Ovary (tissue), 9 donors: ENCODE measurements around the gene KCNH8. TPM values are rescaled to one million over a fixed set of nuclear protein-coding genes. Genes with fewer than 3 reads are reported as not detected.

Experiments used
- DNase-seq, 5 donors: peaks; one replicate each; pipeline ENCODE4 v3.0.0-alpha.2; 2019 to 2020
- H3K27ac ChIP-seq, 2 donors: fragments of 200-600 bp; one replicate each; pipeline versions ENCODE4 v1.5.1 to v1.8.0; 2019 to 2022
- H3K27me3 ChIP-seq: fragments of 200-600 bp; one replicate; pipeline ENCODE4 v1.8.0; 2022
- H3K36me3 ChIP-seq: fragments of 200-600 bp; sonication (generic); one replicate; pipeline ENCODE4 v1.5.1; 2019
- H3K4me1 ChIP-seq: one replicate; pipeline ENCODE4 v1.8.1; 2013; ENCODE audit warnings: mild to moderate bottlenecking, moderate library complexity; ENCODE audit not compliant: insufficient read depth
- H3K4me3 ChIP-seq: fragments of 200-600 bp; sonication (generic); one replicate; pipeline ENCODE4 v1.5.1; 2017
- H3K9me3 ChIP-seq, 2 donors: fragments of 200-600 bp in 1 of 2; sonication (generic) in 1 of 2; one replicate each; pipeline versions ENCODE4 v1.5.1 to v1.8.1; 2013 to 2019; ENCODE audit warnings: mild to moderate bottlenecking in 1 of 2, moderate library complexity in 1 of 2
- EP300 ChIP-seq: sonication (generic); formaldehyde crosslinking; IDR thresholded peaks from one replicate; pipeline ENCODE4 v1.6.1; 2017; ENCODE audit warnings: antibody characterized with exemption
- POLR2A ChIP-seq: fragments of 450-650 bp; IDR thresholded peaks from one replicate; pipeline ENCODE4 v1.6.1; 2017; ENCODE audit warnings: antibody characterized with exemption, mild to moderate bottlenecking, moderate library complexity
- WGBS, 3 donors: extraction: QIAGEN DNeasy Blood & Tissue Kit in 1 of 3; methylation state at CpG; one replicate each; pipeline versions ENCODE4 v1.1.5 to v1.1.7; 2013 to 2017; 5-methylcytosine and 5-hydroxymethylcytosine counted together
- intact Hi-C, 4 donors: fragments of 100-400 bp; cut with DNase I; formaldehyde crosslinking; loops; one replicate each; pipeline versions ENCODE4 v1.11.0 to v1.15.1; 2022 to 2023
- polyA plus RNA-seq, 2 donors: library from polyadenylated mRNA; stranded (reverse); fragments of 200-250 nt in 1 of 2; fragments of 350-450 nt in 1 of 2; fragmentation: Illumina TruSeq in 1 of 2; extraction: RNeasy Lipid Tissue Mini Kit (QIAGEN cat#74804) in 1 of 2; gene quantifications; one replicate each; pipeline ENCODE4 v1.2.3, GENCODE V29; 2013 to 2014
- total RNA-seq, 7 donors: library from RNA; depleted of rRNA in 2 of 7; stranded (reverse); fragments of >200 nt in 2 of 7; fragmentation: NEBNext Ultra II Directional in 3 of 7; extraction: Animal tissue kit (Norgen Biotek cat#: 25700) in 3 of 7; gene quantifications; one replicate each; pipeline versions ENCODE4 v1.1.0 to v1.2.4, GENCODE V29; 2016 to 2023
- TF ChIP-seq, protein P1 (sequence below), 3 donors: fragments of 450-650 bp in 2 of 3; fragments of 200-600 bp in 1 of 3; IDR thresholded peaks; one replicate each; pipeline versions ENCODE4 v1.5.1 to v1.8.0; 2016 to 2022; ENCODE audit warnings: antibody characterized with exemption in 3 of 3, mild to moderate bottlenecking in 1 of 3
- donor health status: DM: no; HTN: no; CAD: no; lungs with moderate emphysema.
- donor health status: DM: no; HTN: no; CAD: no.
- donor health status: Bipolar disorder and iron deficiency.
- donor health status: DM: yes; HTN: yes; CAD: no.
- donor health status: DM: no; HTN: no; CAD: no.
- donor health status: DM: yes; HTN: yes; CAD: no.

KCNH8 gene
- total and polyA plus RNA-seq, 9 donors: 0.05 to 1.4 (median 0.17) TPM; not detected in 1

DNA sequence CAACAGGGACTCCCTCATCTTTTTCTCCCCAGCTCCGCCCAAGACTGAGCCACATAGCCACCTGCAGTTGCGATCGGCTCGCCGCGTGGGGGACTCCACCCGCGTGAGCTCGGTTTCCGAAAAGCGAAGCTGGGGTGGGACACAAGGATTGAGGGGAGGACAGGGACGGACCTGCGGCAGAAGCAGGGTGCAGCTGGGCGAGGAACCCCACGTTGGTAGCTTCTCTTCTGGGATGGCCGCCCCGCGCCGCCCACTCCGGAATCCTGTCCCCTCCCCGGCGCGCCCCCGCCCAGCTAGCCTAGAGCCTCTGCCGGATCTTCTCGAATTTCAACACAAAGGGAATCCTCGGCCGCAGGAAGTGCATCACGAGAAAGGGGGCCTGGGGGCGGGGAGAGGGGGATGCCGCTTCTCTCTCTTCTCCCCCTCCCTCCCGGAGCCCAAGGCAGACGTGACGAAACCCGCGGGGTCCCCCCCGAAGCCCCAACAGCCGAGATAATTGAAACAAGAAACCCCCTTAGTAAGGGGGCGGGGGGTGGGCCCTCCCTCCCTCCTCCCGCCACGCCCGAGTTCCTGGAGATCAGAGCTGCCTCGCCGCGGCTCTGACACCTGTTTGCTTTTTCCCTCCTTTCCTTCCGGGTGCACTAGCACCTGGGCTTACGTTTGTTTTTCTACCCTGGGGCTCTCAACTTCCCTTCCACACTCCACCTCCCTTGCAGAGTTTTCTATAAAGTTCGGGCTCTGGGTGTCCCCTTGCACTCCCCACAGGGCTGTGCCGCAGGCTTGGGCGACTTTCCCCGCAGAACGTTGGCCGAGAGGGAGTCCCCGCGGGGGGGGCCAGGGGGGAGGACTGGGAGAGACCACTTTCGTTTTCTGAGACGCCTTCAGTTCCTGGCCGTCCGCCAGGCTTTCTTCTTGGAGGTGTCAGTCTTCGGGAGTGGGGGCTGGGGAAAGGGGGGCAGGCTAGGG lies 1.3 kb upstream of the KCNH8 start:
- intact Hi-C loops: no loop called here
- DNase-seq: peak; percentile 72 to 80 (median 76)
- Histone ChIP-seq H3K9me3 (no peaks in the 10 kb centered on the region), H3K4me1 (no peaks in the 10 kb centered on the region), H3K4me3 (peak overlapping the region; percentile 67), H3K27ac (no peak overlapping the region), H3K27me3 (no peaks in the 10 kb centered on the region), H3K36me3 (no peaks in the 10 kb centered on the region)
- TF ChIP-seq, protein P1, sequence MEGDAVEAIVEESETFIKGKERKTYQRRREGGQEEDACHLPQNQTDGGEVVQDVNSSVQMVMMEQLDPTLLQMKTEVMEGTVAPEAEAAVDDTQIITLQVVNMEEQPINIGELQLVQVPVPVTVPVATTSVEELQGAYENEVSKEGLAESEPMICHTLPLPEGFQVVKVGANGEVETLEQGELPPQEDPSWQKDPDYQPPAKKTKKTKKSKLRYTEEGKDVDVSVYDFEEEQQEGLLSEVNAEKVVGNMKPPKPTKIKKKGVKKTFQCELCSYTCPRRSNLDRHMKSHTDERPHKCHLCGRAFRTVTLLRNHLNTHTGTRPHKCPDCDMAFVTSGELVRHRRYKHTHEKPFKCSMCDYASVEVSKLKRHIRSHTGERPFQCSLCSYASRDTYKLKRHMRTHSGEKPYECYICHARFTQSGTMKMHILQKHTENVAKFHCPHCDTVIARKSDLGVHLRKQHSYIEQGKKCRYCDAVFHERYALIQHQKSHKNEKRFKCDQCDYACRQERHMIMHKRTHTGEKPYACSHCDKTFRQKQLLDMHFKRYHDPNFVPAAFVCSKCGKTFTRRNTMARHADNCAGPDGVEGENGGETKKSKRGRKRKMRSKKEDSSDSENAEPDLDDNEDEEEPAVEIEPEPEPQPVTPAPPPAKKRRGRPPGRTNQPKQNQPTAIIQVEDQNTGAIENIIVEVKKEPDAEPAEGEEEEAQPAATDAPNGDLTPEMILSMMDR (IDR thresholded peaks at IDR 0.05): peak in 2 of 3 donors; percentile 30 to 38
- no peak for TF ChIP-seq POLR2A
- 0 to 1% (median 1%) methylated on average over 50 to 60 of the region's 60 CpGs for WGBS, 3 donors

DNA sequence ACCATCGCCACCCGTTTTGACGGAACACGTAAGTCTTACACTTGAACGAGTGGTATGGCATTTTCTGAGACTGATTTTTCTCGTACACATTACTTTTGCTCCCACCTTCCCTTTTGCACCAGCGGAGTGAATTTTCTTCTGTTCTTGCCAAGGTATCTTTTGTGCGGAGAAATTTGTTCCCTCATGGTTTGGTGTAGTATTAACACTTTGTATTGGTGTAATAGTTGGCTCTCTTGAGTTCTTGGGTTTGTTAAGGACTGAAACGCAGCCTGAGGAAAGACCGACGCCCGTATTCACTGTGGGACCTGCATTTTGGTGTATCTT lies 420 bp downstream of the KCNH8 start:
- no peaks in the 10 kb centered on the region for H3K36me3 ChIP-seq
- no peaks in the 10 kb centered on the region for H3K27me3 ChIP-seq
- H3K9me3 ChIP-seq: no peaks in the 10 kb centered on the region
- intact Hi-C loops: no loop called here
- no peak for DNase-seq
- peak overlapping the region; percentile 67 for H3K4me3 ChIP-seq
- 1 to 2% (median 1%) methylated on average over 12 of the region's 12 CpGs for WGBS, 3 donors
- no peak for TF ChIP-seq POLR2A
- TF ChIP-seq, protein P1 (IDR thresholded peaks at IDR 0.05): no peak
- TF ChIP-seq EP300: no peak
- no peaks in the 10 kb centered on the region for H3K4me1 ChIP-seq
- no peak overlapping the region for H3K27ac ChIP-seq

GRCh38 chr3:19149368-19149767 lies 1.1 kb downstream of the KCNH8 start:
- Histone ChIP-seq H3K4me3 (no peak overlapping the region), H3K4me1 (no peaks in the 10 kb centered on the region), H3K27me3 (no peaks in the 10 kb centered on the region), H3K36me3 (no peaks in the 10 kb centered on the region), H3K27ac (no peak overlapping the region), H3K9me3 (no peaks in the 10 kb centered on the region)
- no peak for DNase-seq
- TF ChIP-seq POLR2A: no peak
- no peak for TF ChIP-seq EP300
- TF ChIP-seq, protein P1 (IDR thresholded peaks at IDR 0.05): no peak
- WGBS, 3 donors: 1 to 2% (median 1%) methylated on average over 6 of the region's 6 CpGs
- intact Hi-C loops: no loop called here

- no peaks in the 10 kb centered on the region for H3K36me3 ChIP-seq
- H3K27me3 ChIP-seq: no peaks in the 10 kb centered on the region
- H3K9me3 ChIP-seq: no peaks in the 10 kb centered on the region
- H3K27ac ChIP-seq: no peak overlapping the region
- WGBS, 3 donors: 84 to 95% (median 93%) methylated on average over 1 of the region's 1 CpG
- no peak overlapping the region for H3K4me3 ChIP-seq
- H3K4me1 ChIP-seq: no peaks in the 10 kb centered on the region
- DNase-seq: no peak
- intact Hi-C loops: no loop called here
- no peak for TF ChIP-seq POLR2A
- TF ChIP-seq EP300: no peak
- TF ChIP-seq, protein P1 (IDR thresholded peaks at IDR 0.05): no peak
Measured at GRCh38 chr3:19151171-19151570, 2.9 kb downstream of the KCNH8 start.
